ENCODE results near the gene AKAP7. TPM values are rescaled to one million over a fixed set of nuclear protein-coding genes. Genes with fewer than 3 reads are reported as not detected.

AKAP7 gene
- total and polyA plus RNA-seq, 2 experiments from 2014 or later, result 18.4 to 54.4 TPM

DNA sequence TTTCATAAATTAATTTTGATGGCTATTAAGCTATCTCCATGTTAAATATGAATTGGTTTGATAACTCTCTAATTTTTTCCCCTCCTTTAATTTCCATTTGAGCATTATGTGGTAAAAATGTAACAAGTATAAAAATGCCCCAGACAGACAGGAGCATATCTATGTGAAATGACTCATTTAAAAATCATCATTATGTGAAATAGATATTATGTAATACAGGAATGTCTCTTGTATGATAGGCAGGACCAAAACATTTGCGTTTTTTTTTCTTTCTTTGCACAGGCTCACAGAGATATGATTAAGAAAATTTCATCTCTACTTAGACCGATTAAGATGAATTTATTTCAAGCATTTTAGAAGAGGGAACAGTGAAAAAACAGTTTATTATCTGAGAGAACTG is 95.8 kb downstream of the AKAP7 start:
- no peak overlapping the region for H3K4me2 ChIP-seq
- DNase-seq (ENCODE audit: low spot score), result no peak
- 89% methylated on average over 2 of the region's 2 CpGs for WGBS (ENCODE audit: low lambda C conversion rate, missing lambda C conversion rate)

DNA sequence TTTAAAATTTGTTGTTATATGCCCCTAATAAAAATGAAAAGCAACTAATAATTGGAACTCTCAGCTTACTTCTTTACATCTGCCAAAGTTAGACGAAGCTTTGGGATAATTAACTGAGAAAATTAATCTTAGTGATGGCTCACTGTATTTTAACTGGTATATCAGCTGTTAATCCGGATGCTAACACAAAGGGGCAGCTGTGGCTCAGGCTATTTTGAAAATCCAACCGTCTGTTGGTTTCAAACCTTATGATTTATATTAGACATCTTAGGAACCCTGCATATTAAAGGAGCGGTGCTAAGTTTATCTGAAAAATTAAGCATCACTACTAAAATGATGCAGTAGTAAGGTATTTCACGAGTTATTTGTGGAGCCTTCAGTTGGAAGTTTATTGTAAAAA is 96.6 kb downstream of the AKAP7 start:
- no peaks in the 10 kb centered on the region for H3K27me3 ChIP-seq
- TF ChIP-seq EZH2phosphoT487 (IDR thresholded peaks at IDR 0.05; ENCODE audit: low read depth, severe bottlenecking, unreplicated experiment) (no peak), EZH2 (IDR thresholded peaks at IDR 0.05; ENCODE audit: borderline replicate concordance) (no peak)
- TF ChIP-seq, protein P1, sequence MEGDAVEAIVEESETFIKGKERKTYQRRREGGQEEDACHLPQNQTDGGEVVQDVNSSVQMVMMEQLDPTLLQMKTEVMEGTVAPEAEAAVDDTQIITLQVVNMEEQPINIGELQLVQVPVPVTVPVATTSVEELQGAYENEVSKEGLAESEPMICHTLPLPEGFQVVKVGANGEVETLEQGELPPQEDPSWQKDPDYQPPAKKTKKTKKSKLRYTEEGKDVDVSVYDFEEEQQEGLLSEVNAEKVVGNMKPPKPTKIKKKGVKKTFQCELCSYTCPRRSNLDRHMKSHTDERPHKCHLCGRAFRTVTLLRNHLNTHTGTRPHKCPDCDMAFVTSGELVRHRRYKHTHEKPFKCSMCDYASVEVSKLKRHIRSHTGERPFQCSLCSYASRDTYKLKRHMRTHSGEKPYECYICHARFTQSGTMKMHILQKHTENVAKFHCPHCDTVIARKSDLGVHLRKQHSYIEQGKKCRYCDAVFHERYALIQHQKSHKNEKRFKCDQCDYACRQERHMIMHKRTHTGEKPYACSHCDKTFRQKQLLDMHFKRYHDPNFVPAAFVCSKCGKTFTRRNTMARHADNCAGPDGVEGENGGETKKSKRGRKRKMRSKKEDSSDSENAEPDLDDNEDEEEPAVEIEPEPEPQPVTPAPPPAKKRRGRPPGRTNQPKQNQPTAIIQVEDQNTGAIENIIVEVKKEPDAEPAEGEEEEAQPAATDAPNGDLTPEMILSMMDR (IDR thresholded peaks at IDR 0.05; ENCODE audit: poor library complexity), result no peak
- H3K4me2 ChIP-seq, result no peak overlapping the region
- no peak overlapping the region for H3K27ac ChIP-seq
- 83% methylated on average over 5 of the region's 5 CpGs for WGBS (ENCODE audit: low lambda C conversion rate, missing lambda C conversion rate)
- no peak for DNase-seq (ENCODE audit: low spot score)
- no peaks in the 10 kb centered on the region for H3K9me2 ChIP-seq (replicated peaks; ENCODE audit: insufficient read depth)
- no peaks in the 10 kb centered on the region for H3K79me2 ChIP-seq
- H2AFZ ChIP-seq, result no peak overlapping the region
- no peaks in the 10 kb centered on the region for H4K20me1 ChIP-seq (ENCODE audit: insufficient read depth, poor library complexity, severe bottlenecking)
- H3K4me3 ChIP-seq, result no peak overlapping the region
- H3K36me3 ChIP-seq (replicated peaks; ENCODE audit: insufficient read depth, low read depth), result no peaks in the 10 kb centered on the region
- H3K9me3 ChIP-seq (ENCODE audit: low read depth), result no peaks in the 10 kb centered on the region
- H3K4me1 ChIP-seq (ENCODE audit: insufficient read depth), result no peaks in the 10 kb centered on the region

More for the DNA sequence above, 95.8 kb downstream of the AKAP7 start:
- H3K9me2 ChIP-seq (replicated peaks; ENCODE audit: insufficient read depth), result no peaks in the 10 kb centered on the region
- no peak overlapping the region for H2AFZ ChIP-seq
- no peak for TF ChIP-seq EZH2phosphoT487 (IDR thresholded peaks at IDR 0.05; ENCODE audit: low read depth, severe bottlenecking, unreplicated experiment)
- no peak for TF ChIP-seq EZH2 (IDR thresholded peaks at IDR 0.05; ENCODE audit: borderline replicate concordance)
- TF ChIP-seq, protein P1 (IDR thresholded peaks at IDR 0.05; ENCODE audit: poor library complexity), result no peak
- no peaks in the 10 kb centered on the region for H3K36me3 ChIP-seq (replicated peaks; ENCODE audit: insufficient read depth, low read depth)
- no peaks in the 10 kb centered on the region for H3K79me2 ChIP-seq
- H3K27me3 ChIP-seq, result no peaks in the 10 kb centered on the region
- no peaks in the 10 kb centered on the region for H3K4me1 ChIP-seq (ENCODE audit: insufficient read depth)
- H3K9me3 ChIP-seq (ENCODE audit: low read depth), result no peaks in the 10 kb centered on the region
- no peak overlapping the region for H3K4me3 ChIP-seq
- H4K20me1 ChIP-seq (ENCODE audit: insufficient read depth, poor library complexity, severe bottlenecking), result no peaks in the 10 kb centered on the region
- no peak overlapping the region for H3K27ac ChIP-seq

DNA sequence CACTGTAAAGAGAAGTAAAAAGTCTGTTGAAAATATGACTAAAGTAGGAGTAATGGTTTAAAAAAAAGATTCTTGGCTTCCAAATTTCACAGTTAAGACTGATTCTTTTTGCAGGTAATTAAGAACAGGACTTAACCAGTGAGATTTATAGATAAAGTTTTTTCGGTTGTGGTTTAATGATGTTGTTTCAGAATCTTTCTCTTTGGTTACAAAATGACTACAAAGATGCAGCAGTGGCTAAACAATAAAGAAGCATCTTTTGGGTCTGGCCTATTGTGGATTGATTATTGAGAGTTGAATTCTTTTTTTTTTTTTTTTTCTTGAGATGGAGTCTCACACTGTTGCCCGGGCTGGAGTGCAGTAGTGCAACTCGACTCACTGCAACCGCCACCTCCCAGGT is 109.7 kb downstream of the AKAP7 start:
- Histone ChIP-seq H4K20me1 (ENCODE audit: insufficient read depth, poor library complexity, severe bottlenecking) (no peaks in the 10 kb centered on the region), H3K4me1 (ENCODE audit: insufficient read depth) (no peaks in the 10 kb centered on the region), H3K27me3 (no peaks in the 10 kb centered on the region), H3K9me3 (ENCODE audit: low read depth) (no peaks in the 10 kb centered on the region), H3K9me2 (replicated peaks; ENCODE audit: insufficient read depth) (no peaks in the 10 kb centered on the region), H3K4me3 (no peak overlapping the region), H3K27ac (no peak overlapping the region), H3K79me2 (no peaks in the 10 kb centered on the region), H3K36me3 (replicated peaks; ENCODE audit: insufficient read depth, low read depth) (no peaks in the 10 kb centered on the region), H3K4me2 (no peak overlapping the region), H2AFZ (no peak overlapping the region)
- DNase-seq (ENCODE audit: low spot score), result no peak
- 90% methylated on average over 4 of the region's 4 CpGs for WGBS (ENCODE audit: low lambda C conversion rate, missing lambda C conversion rate)
- TF ChIP-seq, protein P1 (IDR thresholded peaks at IDR 0.05; ENCODE audit: poor library complexity), result no peak
- TF ChIP-seq EZH2phosphoT487 (IDR thresholded peaks at IDR 0.05; ENCODE audit: low read depth, severe bottlenecking, unreplicated experiment) (no peak), EZH2 (IDR thresholded peaks at IDR 0.05; ENCODE audit: borderline replicate concordance) (no peak)

DNA sequence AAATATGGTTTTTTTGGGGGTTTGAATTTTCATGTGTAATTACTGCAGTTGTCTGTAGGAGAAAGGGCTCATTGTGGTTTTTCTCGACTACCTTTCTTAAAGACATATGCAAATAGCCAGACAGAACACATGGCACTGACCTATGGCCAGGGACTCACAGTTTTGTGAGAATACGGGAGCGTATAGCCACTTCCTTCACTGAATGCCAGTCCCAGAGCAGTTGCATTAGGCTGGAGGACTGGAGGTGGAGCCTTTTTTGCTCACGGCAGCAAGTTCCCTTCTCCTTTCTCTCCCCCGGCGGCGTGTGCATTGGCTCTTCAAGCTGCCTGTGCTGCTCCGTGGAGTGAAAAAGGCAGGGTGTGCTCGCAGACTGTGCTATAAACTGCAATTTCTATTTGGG is 114.9 kb downstream of the AKAP7 start:
- WGBS (ENCODE audit: low lambda C conversion rate, missing lambda C conversion rate), result 8% methylated on average over 9 of the region's 9 CpGs
- peaks cover 43% of the 10 kb centered on the region for H3K79me2 ChIP-seq
- H4K20me1 ChIP-seq (ENCODE audit: insufficient read depth, poor library complexity, severe bottlenecking), result no peaks in the 10 kb centered on the region
- H2AFZ ChIP-seq, result peak overlapping the region; percentile 46
- peaks cover 5% of the 10 kb centered on the region for H3K4me1 ChIP-seq (ENCODE audit: insufficient read depth)
- peak overlapping the region; percentile 41 for H3K4me3 ChIP-seq
- H3K36me3 ChIP-seq (replicated peaks; ENCODE audit: insufficient read depth, low read depth), result no peaks in the 10 kb centered on the region
- peak; percentile 75 for DNase-seq (ENCODE audit: low spot score)
- no peaks in the 10 kb centered on the region for H3K9me3 ChIP-seq (ENCODE audit: low read depth)
- H3K27ac ChIP-seq, result peak overlapping the region; percentile 60
- H3K27me3 ChIP-seq, result no peaks in the 10 kb centered on the region
- TF ChIP-seq EZH2 (IDR thresholded peaks at IDR 0.05; ENCODE audit: borderline replicate concordance), result no peak
- TF ChIP-seq, protein P1 (IDR thresholded peaks at IDR 0.05; ENCODE audit: poor library complexity), result peak; percentile 8
- no peak for TF ChIP-seq EZH2phosphoT487 (IDR thresholded peaks at IDR 0.05; ENCODE audit: low read depth, severe bottlenecking, unreplicated experiment)
- no peaks in the 10 kb centered on the region for H3K9me2 ChIP-seq (replicated peaks; ENCODE audit: insufficient read depth)
- peak overlapping the region; percentile 75 for H3K4me2 ChIP-seq
